ENCODE results near the gene DDR1. TPM values are rescaled to one million over a fixed set of nuclear protein-coding genes. Genes with fewer than 3 reads are reported as not detected.
"Not testable (repeated sequence)": the region's sequence is repeated elsewhere in the genome, so short reads cannot be mapped to it uniquely, and the experiment has no call there.

Gene DDR1
- total RNA-seq, 1 experiment from 2014 or later, result 95.2 TPM

DNA sequence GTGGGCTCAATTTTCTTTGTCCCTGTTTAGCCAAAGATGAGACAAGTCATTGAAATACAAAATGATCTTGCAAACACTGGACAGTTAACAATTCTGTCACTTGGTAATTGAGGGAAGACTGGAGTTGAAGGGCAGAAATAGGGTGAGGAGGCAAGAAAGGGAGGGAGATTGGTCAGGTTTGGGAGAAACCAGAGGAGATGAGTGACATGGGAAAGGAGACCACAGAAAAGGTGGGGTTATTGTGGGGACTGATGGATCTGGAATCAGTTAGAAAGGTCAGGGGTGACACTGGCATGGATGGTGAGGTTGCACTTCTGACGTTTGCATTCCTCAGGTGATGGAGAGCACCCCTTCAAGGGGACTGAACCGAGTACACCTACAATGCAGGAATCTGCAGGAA, 24.4 kb downstream of the DDR1 start:
- intact Hi-C loops (cut with micrococcal nuclease; ENCODE audit: unreplicated experiment), result no loop called here
- Histone ChIP-seq H3K27me3 (ENCODE audit: control insufficient read depth, insufficient read depth, low read length) (no peaks in the 10 kb centered on the region), H3K36me3 (ENCODE audit: control insufficient read depth, insufficient read depth, low read length) (no peaks in the 10 kb centered on the region), H3K9me3 (ENCODE audit: control insufficient read depth, insufficient read depth, low read depth, low read length) (no peaks in the 10 kb centered on the region), H3K27ac (ENCODE audit: low read length) (peak overlapping the region; percentile 94), H3K4me1 (ENCODE audit: control insufficient read depth, insufficient read depth, low read length) (peaks cover 11% of the 10 kb centered on the region), H3K4me3 (ENCODE audit: low read depth in 2 of 2, low read length in 2 of 2) (peak overlapping the region; percentile 90 to 100)
- TF ChIP-seq POLR2AphosphoS5 (IDR thresholded peaks at IDR 0.05; ENCODE audit: low read depth, low read length) (no peak), SIN3A (IDR thresholded peaks at IDR 0.05; ENCODE audit: borderline replicate concordance, insufficient read depth, low read depth, low read length) (no peak), TCF7L2 (IDR thresholded peaks at IDR 0.05; ENCODE audit: low read depth, low read length) (no peak)
- TF ChIP-seq, protein P1, sequence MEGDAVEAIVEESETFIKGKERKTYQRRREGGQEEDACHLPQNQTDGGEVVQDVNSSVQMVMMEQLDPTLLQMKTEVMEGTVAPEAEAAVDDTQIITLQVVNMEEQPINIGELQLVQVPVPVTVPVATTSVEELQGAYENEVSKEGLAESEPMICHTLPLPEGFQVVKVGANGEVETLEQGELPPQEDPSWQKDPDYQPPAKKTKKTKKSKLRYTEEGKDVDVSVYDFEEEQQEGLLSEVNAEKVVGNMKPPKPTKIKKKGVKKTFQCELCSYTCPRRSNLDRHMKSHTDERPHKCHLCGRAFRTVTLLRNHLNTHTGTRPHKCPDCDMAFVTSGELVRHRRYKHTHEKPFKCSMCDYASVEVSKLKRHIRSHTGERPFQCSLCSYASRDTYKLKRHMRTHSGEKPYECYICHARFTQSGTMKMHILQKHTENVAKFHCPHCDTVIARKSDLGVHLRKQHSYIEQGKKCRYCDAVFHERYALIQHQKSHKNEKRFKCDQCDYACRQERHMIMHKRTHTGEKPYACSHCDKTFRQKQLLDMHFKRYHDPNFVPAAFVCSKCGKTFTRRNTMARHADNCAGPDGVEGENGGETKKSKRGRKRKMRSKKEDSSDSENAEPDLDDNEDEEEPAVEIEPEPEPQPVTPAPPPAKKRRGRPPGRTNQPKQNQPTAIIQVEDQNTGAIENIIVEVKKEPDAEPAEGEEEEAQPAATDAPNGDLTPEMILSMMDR (IDR thresholded peaks at IDR 0.05), result no peak
- TF ChIP-seq, protein P2, sequence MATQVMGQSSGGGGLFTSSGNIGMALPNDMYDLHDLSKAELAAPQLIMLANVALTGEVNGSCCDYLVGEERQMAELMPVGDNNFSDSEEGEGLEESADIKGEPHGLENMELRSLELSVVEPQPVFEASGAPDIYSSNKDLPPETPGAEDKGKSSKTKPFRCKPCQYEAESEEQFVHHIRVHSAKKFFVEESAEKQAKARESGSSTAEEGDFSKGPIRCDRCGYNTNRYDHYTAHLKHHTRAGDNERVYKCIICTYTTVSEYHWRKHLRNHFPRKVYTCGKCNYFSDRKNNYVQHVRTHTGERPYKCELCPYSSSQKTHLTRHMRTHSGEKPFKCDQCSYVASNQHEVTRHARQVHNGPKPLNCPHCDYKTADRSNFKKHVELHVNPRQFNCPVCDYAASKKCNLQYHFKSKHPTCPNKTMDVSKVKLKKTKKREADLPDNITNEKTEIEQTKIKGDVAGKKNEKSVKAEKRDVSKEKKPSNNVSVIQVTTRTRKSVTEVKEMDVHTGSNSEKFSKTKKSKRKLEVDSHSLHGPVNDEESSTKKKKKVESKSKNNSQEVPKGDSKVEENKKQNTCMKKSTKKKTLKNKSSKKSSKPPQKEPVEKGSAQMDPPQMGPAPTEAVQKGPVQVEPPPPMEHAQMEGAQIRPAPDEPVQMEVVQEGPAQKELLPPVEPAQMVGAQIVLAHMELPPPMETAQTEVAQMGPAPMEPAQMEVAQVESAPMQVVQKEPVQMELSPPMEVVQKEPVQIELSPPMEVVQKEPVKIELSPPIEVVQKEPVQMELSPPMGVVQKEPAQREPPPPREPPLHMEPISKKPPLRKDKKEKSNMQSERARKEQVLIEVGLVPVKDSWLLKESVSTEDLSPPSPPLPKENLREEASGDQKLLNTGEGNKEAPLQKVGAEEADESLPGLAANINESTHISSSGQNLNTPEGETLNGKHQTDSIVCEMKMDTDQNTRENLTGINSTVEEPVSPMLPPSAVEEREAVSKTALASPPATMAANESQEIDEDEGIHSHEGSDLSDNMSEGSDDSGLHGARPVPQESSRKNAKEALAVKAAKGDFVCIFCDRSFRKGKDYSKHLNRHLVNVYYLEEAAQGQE (IDR thresholded peaks at IDR 0.05; ENCODE audit: insufficient read depth in 1 of 2, low read depth in 2 of 2, low read length in 1 of 2), result no peak
- ChIA-PET CTCF (no interaction called here), POLR2A (no interaction called here)
- ATAC-seq (no peak), DNase-seq (ENCODE audit: low read depth, low spot score) (no peak)
- in situ Hi-C loops (cut with HindIII; ENCODE audit: low pct_unique_long_range_greater_than_20kb, low sequenced_read_pairs), result no loop called here
- TSS peak; percentile 78 for BruUV-seq (replicated peaks)

DNA sequence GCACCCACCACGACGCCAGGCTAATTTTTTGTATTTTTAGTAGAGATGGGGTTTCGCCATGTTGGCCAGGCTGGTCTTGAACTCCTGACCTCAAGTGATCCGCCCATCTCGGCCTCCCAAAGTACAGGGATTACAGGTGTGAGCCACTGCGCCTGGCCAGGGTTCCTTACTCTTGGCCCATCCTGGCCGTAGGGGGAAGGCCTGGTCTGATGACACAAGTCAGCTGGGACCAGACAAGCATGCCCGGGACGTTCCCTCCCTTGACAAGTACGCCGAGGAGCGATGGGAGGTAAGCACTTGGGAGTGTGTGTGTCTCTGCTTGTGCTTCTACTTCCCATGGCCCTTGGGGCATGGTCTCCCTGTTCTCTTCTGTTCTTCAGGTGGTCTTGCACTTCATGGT, 26.2 kb downstream of the DDR1 start:
- CTCF ChIA-PET; H3K27ac ChIP-seq (ENCODE audit: low read length); intact Hi-C loops (cut with micrococcal nuclease; ENCODE audit: unreplicated experiment); H3K4me3 ChIP-seq (ENCODE audit: low read depth in 2 of 2, low read length in 2 of 2); H3K36me3 ChIP-seq (ENCODE audit: control insufficient read depth, insufficient read depth, low read length); ATAC-seq; H3K27me3 ChIP-seq (ENCODE audit: control insufficient read depth, insufficient read depth, low read length); in situ Hi-C loops (cut with HindIII; ENCODE audit: low pct_unique_long_range_greater_than_20kb, low sequenced_read_pairs); BruUV-seq (replicated peaks); POLR2A ChIA-PET; H3K9me3 ChIP-seq (ENCODE audit: control insufficient read depth, insufficient read depth, low read depth, low read length); DNase-seq (ENCODE audit: low read depth, low spot score): not testable (repeated sequence)
- H3K4me1 ChIP-seq (ENCODE audit: control insufficient read depth, insufficient read depth, low read length), result peaks cover 20% of the 10 kb centered on the region

DNA sequence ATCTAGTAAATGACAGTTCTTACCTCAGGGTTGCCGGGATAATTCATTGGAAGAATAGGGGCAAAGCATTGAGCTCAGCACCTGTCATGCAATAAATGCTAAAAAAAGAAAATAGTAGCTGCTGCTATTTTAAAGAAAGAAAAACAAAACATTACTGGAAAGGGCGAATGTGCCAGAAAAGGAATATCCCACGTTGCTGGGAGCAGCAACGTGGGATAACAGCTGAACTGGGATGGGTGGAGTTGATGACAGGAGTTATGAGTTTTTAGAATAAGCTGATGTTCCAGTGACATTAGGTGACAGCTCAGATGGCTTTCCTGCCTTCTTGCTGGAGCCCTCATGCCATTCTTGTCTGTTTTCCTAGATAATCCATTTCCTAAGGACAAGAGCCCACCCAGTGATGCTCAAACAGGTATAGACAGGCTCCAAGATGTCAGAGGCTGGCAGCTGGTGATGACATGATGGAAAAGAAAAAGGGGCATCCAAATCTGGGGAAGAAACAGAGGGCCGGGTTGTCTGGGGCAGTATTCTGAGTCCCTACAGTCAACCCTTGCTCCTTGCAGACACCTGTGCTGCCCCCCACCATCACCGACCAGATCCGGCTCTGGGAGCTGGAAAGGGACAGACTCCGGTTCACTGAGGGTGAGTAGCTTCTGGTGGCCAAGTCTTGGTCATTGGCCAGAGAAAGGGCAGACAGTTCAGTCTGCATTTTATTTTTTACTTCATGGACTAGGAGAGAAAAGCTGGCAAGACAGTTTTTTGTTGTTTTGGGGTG, 28.6 kb downstream of the DDR1 start:
- Histone ChIP-seq H3K4me1 (ENCODE audit: control insufficient read depth, insufficient read depth, low read length) (peaks cover 20% of the 10 kb centered on the region), H3K4me3 (ENCODE audit: low read depth in 2 of 2, low read length in 2 of 2) (no peak overlapping the region; a peak in 2 of 4 replicates), H3K9me3 (ENCODE audit: control insufficient read depth, insufficient read depth, low read depth, low read length) (no peaks in the 10 kb centered on the region), H3K27ac (ENCODE audit: low read length) (peak overlapping the region; percentile 92), H3K36me3 (ENCODE audit: control insufficient read depth, insufficient read depth, low read length) (no peaks in the 10 kb centered on the region), H3K27me3 (ENCODE audit: control insufficient read depth, insufficient read depth, low read length) (no peaks in the 10 kb centered on the region)
- intact Hi-C loops (cut with micrococcal nuclease; ENCODE audit: unreplicated experiment), result no loop called here
- DNase-seq (ENCODE audit: low read depth, low spot score) (no peak), ATAC-seq (no peak)
- in situ Hi-C loops (cut with HindIII; ENCODE audit: low pct_unique_long_range_greater_than_20kb, low sequenced_read_pairs), result no loop called here
- TF ChIP-seq, protein P2 (IDR thresholded peaks at IDR 0.05; ENCODE audit: insufficient read depth in 1 of 2, low read depth in 2 of 2, low read length in 1 of 2), result no peak
- TF ChIP-seq, protein P1 (IDR thresholded peaks at IDR 0.05), result no peak
- TF ChIP-seq TCF7L2 (IDR thresholded peaks at IDR 0.05; ENCODE audit: low read depth, low read length) (no peak), SIN3A (IDR thresholded peaks at IDR 0.05; ENCODE audit: borderline replicate concordance, insufficient read depth, low read depth, low read length) (no peak), POLR2AphosphoS5 (IDR thresholded peaks at IDR 0.05; ENCODE audit: low read depth, low read length) (no peak)
- POLR2A ChIA-PET, result interaction anchor here (0.6 to 1.1 kb wide), 3 partner anchors 31 to 213 kb away, joined by 3 to 11 read pairs (median 4); no protein-coding TSS in a partner anchor
- no TSS peak for BruUV-seq (replicated peaks)
- CTCF ChIA-PET, result interaction anchor here (0.6 to 1.8 kb wide), 12 partner anchors 63 to 463 kb away, joined by 3 to 18 read pairs (median 5); partner anchors contain the start of gene TCF19

Data from Panc1 (cell line).